NCI-H345 (cell line): Measurements from ENCODE around the gene GOLPH3L.
"Not testable (repeated sequence)": the region's sequence is repeated elsewhere in the genome, so short reads cannot be mapped to it uniquely, and the experiment has no call there.

Source experiments
- DNase-seq: peaks from one replicate; lab custom pipeline; 2025; lab: John Stamatoyannopoulos, UW

The GOLPH3L gene

GRCh38 chr1:150657064-150657463 lies 39.9 kb downstream of the GOLPH3L start:
- not testable (repeated sequence) for DNase-seq

GRCh38 chr1:150654635-150655034 lies 42.3 kb downstream of the GOLPH3L start:
- not testable (repeated sequence) for DNase-seq

- DNase-seq = no peak
Observed at GRCh38 chr1:150650193-150650592, 46.8 kb downstream of the GOLPH3L start.

- no peak for DNase-seq
Observed at GRCh38 chr1:150649441-150650075, 47.4 kb downstream of the GOLPH3L start.

- DNase-seq = no peak
Observed at GRCh38 chr1:150642296-150642695, 54.7 kb downstream of the GOLPH3L start.

GRCh38 chr1:150641126-150641815 lies 55.7 kb downstream of the GOLPH3L start:
- not testable (repeated sequence) for DNase-seq

GRCh38 chr1:150638430-150638829 lies 58.5 kb downstream of the GOLPH3L start:
- DNase-seq = not testable (repeated sequence)

- DNase-seq = not testable (repeated sequence)
Observed at GRCh38 chr1:150634839-150635622, 61.9 kb downstream of the GOLPH3L start.

GRCh38 chr1:150629115-150629928 lies 67.6 kb downstream of the GOLPH3L start, which contains the start of gene ENSA:
Gene ENSA, minus strand, starts transcription at chr1:150629612. Its CDS starts 142 bp downstream, at chr1:150629470.
- peak; percentile 100 for DNase-seq

GRCh38 chr1:150628766-150629114 lies 68.2 kb downstream of the GOLPH3L start:
- no peak for DNase-seq

GRCh38 chr1:150627826-150628410 lies 69.0 kb downstream of the GOLPH3L start:
- no peak for DNase-seq

- no peak for DNase-seq
Observed at GRCh38 chr1:150626150-150626549, 70.8 kb downstream of the GOLPH3L start.

GRCh38 chr1:150624546-150624945 lies 72.4 kb downstream of the GOLPH3L start:
- DNase-seq = not testable (repeated sequence)

- not testable (repeated sequence) for DNase-seq
Observed at GRCh38 chr1:150624134-150624533, 72.8 kb downstream of the GOLPH3L start.

- no peak for DNase-seq
Observed at GRCh38 chr1:150622303-150622975, 74.5 kb downstream of the GOLPH3L start.

- DNase-seq = peak; percentile 20
Observed at GRCh38 chr1:150621497-150622302, 75.3 kb downstream of the GOLPH3L start.

GRCh38 chr1:150620919-150621318 lies 76.0 kb downstream of the GOLPH3L start:
- DNase-seq = no peak

- no peak for DNase-seq
Observed at GRCh38 chr1:150619576-150620509, 77.1 kb downstream of the GOLPH3L start.
